Natural killer cell (primary cell): ENCODE results near the gene FNDC3B. TPM values are rescaled to one million over a fixed set of nuclear protein-coding genes. Genes with fewer than 3 reads are reported as not detected.

ENCODE experiments used
- ATAC-seq, 3 donors: fragments of 150-1000 bp in 2 of 3; fragments of 200-7000 bp in 1 of 3; cut with Tn5 transposase; 1 replicate in 1 of 3; 2 replicates in 2 of 3; pipeline ENCODE4 v1.10.0; 2021; ENCODE audit warnings: mild to moderate bottlenecking in 2 of 3, moderate library complexity in 2 of 3
- DNase-seq, 2 donors: peaks; one replicate each; pipeline versions ENCODE4 v3.0.0 to v3.0.0-alpha.2; 2013 to 2021; ENCODE audit warnings: mixed read lengths in 1 of 2
- H3K27ac ChIP-seq: one replicate; pipeline ENCODE4 v1.5.1; 2013; ENCODE audit warnings: mild to moderate bottlenecking, low read length
- H3K27me3 ChIP-seq: one replicate; pipeline ENCODE4 v1.6.1; 2013; ENCODE audit warnings: low read length; ENCODE audit not compliant: control insufficient read depth, insufficient read depth
- H3K36me3 ChIP-seq: one replicate; pipeline ENCODE4 v1.6.1; 2013; ENCODE audit warnings: low read length; ENCODE audit not compliant: control insufficient read depth, insufficient read depth
- H3K4me1 ChIP-seq: one replicate; pipeline ENCODE4 v1.6.1; 2013; ENCODE audit warnings: low read length; ENCODE audit not compliant: control insufficient read depth, insufficient read depth
- H3K4me3 ChIP-seq: one replicate; pipeline ENCODE4 v1.5.1; 2013; ENCODE audit warnings: low read length
- H3K9me3 ChIP-seq: one replicate; pipeline ENCODE4 v1.6.1; 2013; ENCODE audit warnings: low read length; ENCODE audit not compliant: control insufficient read depth, insufficient read depth
- H3K27ac Mint-ChIP-seq, 2 donors: one replicate each; pipeline ENCODE4 v1.8.0; 2022; ENCODE audit warnings: mild to moderate bottlenecking in 2 of 2, mixed read lengths in 2 of 2, moderate library complexity in 1 of 2
- H3K27me3 Mint-ChIP-seq, 2 donors: one replicate each; pipeline ENCODE4 v1.8.0; 2022; ENCODE audit warnings: low read depth in 2 of 2, mixed read lengths in 2 of 2
- H3K36me3 Mint-ChIP-seq: one replicate; pipeline ENCODE4 v1.8.0; 2022; ENCODE audit warnings: mixed read lengths
- H3K4me1 Mint-ChIP-seq, 2 donors: one replicate each; pipeline ENCODE4 v1.8.0; 2022; ENCODE audit warnings: mixed read lengths in 2 of 2
- H3K4me3 Mint-ChIP-seq: one replicate; pipeline ENCODE4 v1.8.0; 2022; ENCODE audit warnings: mild to moderate bottlenecking, moderate library complexity, mixed read lengths
- H3K9me3 Mint-ChIP-seq, 2 donors: one replicate each; pipeline ENCODE4 v1.8.0; 2022; ENCODE audit warnings: mixed read lengths in 2 of 2
- CTCF ChIP-seq: fragments of 200-600 bp; IDR thresholded peaks from one replicate; pipeline ENCODE4 v1.8.0; 2022; ENCODE audit warnings: antibody characterized with exemption
- WGBS: methylation state at CpG from one replicate; pipeline ENCODE4 v1.1.7; 2013; ENCODE audit warnings: missing lambda C conversion rate; ENCODE audit not compliant: insufficient coverage; 5-methylcytosine and 5-hydroxymethylcytosine counted together
- intact Hi-C: fragments of 100-400 bp; cut with micrococcal nuclease; formaldehyde crosslinking; loops from one replicate; pipeline ENCODE4 v1.14.2; 2022
- total RNA-seq, 4 donors: library from RNA; stranded (reverse); fragments of 120-200 nt in 1 of 4; gene quantifications; one replicate each; pipeline versions ENCODE4 v1.2.3 to v1.2.4, GENCODE V29; 2013 to 2022

The FNDC3B gene
- total RNA-seq, 3 donors from 2014 or later (not counting 1 experiment from before 2014, with no cell fraction given) = 154 to 214 (median 206) TPM

- no peak for TF ChIP-seq CTCF
- no peak overlapping the region for H3K4me3 Mint-ChIP-seq
- Histone ChIP-seq H3K9me3 (no peaks in the 10 kb centered on the region), H3K27ac (no peak overlapping the region), H3K27me3 (no peaks in the 10 kb centered on the region), H3K4me1 (no peaks in the 10 kb centered on the region), H3K36me3 (peaks cover 50% of the 10 kb centered on the region), H3K4me3 (no peak overlapping the region)
- H3K4me1 Mint-ChIP-seq = peaks cover 23 to 35% of the 10 kb centered on the region in 2 donors
- peaks cover 33% of the 10 kb centered on the region for H3K36me3 Mint-ChIP-seq
- no peaks in the 10 kb centered on the region for H3K27me3 Mint-ChIP-seq
- DNase-seq = no peak
- no peaks in the 10 kb centered on the region for H3K9me3 Mint-ChIP-seq
- intact Hi-C loops = no loop called here
- peak overlapping the region in 1 of 2 donors; percentile 72 for H3K27ac Mint-ChIP-seq
- ATAC-seq = no peak
These were observed 337.0 kb downstream of the FNDC3B start for GRCh38 chr3:172376402-172376801.

GRCh38 chr3:172376881-172377280, 337.5 kb downstream of the FNDC3B start:
- Mint-ChIP-seq H3K36me3 (peaks cover 38% of the 10 kb centered on the region), H3K9me3 (no peaks in the 10 kb centered on the region), H3K4me3 (no peak overlapping the region), H3K27ac (peak overlapping the region in 1 of 2 donors; percentile 72), H3K27me3 (no peaks in the 10 kb centered on the region), H3K4me1 (peaks cover 23 to 35% of the 10 kb centered on the region in 2 donors)
- Histone ChIP-seq H3K27ac (no peak overlapping the region), H3K27me3 (no peaks in the 10 kb centered on the region), H3K4me1 (no peaks in the 10 kb centered on the region), H3K4me3 (no peak overlapping the region), H3K36me3 (peaks cover 49% of the 10 kb centered on the region), H3K9me3 (no peaks in the 10 kb centered on the region)
- DNase-seq (no peak), ATAC-seq (no peak)
- 98% methylated on average over 4 of the region's 4 CpGs for WGBS
- TF ChIP-seq CTCF = no peak
- intact Hi-C loops = no loop called here

- Mint-ChIP-seq H3K9me3 (no peaks in the 10 kb centered on the region), H3K4me1 (peaks cover 27 to 30% of the 10 kb centered on the region in 2 donors), H3K36me3 (peaks cover 47% of the 10 kb centered on the region), H3K27me3 (no peaks in the 10 kb centered on the region), H3K4me3 (no peak overlapping the region), H3K27ac (peak overlapping the region in 1 of 2 donors; percentile 28)
- ATAC-seq (no peak), DNase-seq (no peak)
- intact Hi-C loops = no loop called here
- Histone ChIP-seq H3K27ac (no peak overlapping the region), H3K27me3 (no peaks in the 10 kb centered on the region), H3K4me3 (no peak overlapping the region), H3K36me3 (peaks cover 50% of the 10 kb centered on the region), H3K4me1 (no peaks in the 10 kb centered on the region), H3K9me3 (no peaks in the 10 kb centered on the region)
- TF ChIP-seq CTCF = no peak
- WGBS = 95% methylated on average over 1 of the region's 2 CpGs
These were observed 339.1 kb downstream of the FNDC3B start for GRCh38 chr3:172378439-172378838.

- no peaks in the 10 kb centered on the region for H3K9me3 Mint-ChIP-seq
- peaks cover 23 to 27% of the 10 kb centered on the region in 2 donors for H3K4me1 Mint-ChIP-seq
- Histone ChIP-seq H3K4me1 (no peaks in the 10 kb centered on the region), H3K27me3 (no peaks in the 10 kb centered on the region), H3K27ac (no peak overlapping the region), H3K9me3 (no peaks in the 10 kb centered on the region), H3K36me3 (peaks cover 44% of the 10 kb centered on the region), H3K4me3 (no peak overlapping the region)
- no peak for TF ChIP-seq CTCF
- no peak for DNase-seq
- peak overlapping the region; percentile 27 to 43 for H3K27ac Mint-ChIP-seq
- intact Hi-C loops = no loop called here
- H3K36me3 Mint-ChIP-seq = peaks cover 47% of the 10 kb centered on the region
- ATAC-seq = no peak
- no peak overlapping the region for H3K4me3 Mint-ChIP-seq
- H3K27me3 Mint-ChIP-seq = no peaks in the 10 kb centered on the region
- WGBS = 92% methylated on average over 2 of the region's 2 CpGs
These were observed 340.0 kb downstream of the FNDC3B start for GRCh38 chr3:172379372-172379771.
